OCI-LY1 (cell line): ENCODE results near the gene ALDH1B1.
"Not testable (repeated sequence)": the region's sequence is repeated elsewhere in the genome, so short reads cannot be mapped to it uniquely, and the experiment has no call there.

ENCODE experiments used
- EZH2 ChIP-seq: fragments of 200-600 bp; sonication (generic), shearing (Covaris generic); IDR thresholded peaks from 2 replicates; pipeline ENCODE4 v1.8.0; 2017; ENCODE audit warnings: borderline replicate concordance, mixed run types, mild to moderate bottlenecking, antibody characterized with exemption, low read length, moderate library complexity, mixed read lengths
- TF ChIP-seq, protein P1 (sequence below): fragments of 200-600 bp; sonication (generic), shearing (Covaris generic); IDR thresholded peaks from 2 replicates; pipeline ENCODE4 v1.5.1; 2017; ENCODE audit warnings: mild to moderate bottlenecking, antibody characterized with exemption, low read length, moderate library complexity, mixed read lengths

GRCh38 chr9:38377336-38378083 is 15.0 kb upstream of the ALDH1B1 start:
- TF ChIP-seq, protein P1, sequence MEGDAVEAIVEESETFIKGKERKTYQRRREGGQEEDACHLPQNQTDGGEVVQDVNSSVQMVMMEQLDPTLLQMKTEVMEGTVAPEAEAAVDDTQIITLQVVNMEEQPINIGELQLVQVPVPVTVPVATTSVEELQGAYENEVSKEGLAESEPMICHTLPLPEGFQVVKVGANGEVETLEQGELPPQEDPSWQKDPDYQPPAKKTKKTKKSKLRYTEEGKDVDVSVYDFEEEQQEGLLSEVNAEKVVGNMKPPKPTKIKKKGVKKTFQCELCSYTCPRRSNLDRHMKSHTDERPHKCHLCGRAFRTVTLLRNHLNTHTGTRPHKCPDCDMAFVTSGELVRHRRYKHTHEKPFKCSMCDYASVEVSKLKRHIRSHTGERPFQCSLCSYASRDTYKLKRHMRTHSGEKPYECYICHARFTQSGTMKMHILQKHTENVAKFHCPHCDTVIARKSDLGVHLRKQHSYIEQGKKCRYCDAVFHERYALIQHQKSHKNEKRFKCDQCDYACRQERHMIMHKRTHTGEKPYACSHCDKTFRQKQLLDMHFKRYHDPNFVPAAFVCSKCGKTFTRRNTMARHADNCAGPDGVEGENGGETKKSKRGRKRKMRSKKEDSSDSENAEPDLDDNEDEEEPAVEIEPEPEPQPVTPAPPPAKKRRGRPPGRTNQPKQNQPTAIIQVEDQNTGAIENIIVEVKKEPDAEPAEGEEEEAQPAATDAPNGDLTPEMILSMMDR: not testable (repeated sequence)
- TF ChIP-seq EZH2: not testable (repeated sequence)
